NCI-H1930 (cell line): Measurements from ENCODE around the gene IL17REL.

Experiments
- DNase-seq, 2 experiments: peaks; one replicate each; lab custom pipeline; 2025; lab: John Stamatoyannopoulos, UW

Gene IL17REL

DNA sequence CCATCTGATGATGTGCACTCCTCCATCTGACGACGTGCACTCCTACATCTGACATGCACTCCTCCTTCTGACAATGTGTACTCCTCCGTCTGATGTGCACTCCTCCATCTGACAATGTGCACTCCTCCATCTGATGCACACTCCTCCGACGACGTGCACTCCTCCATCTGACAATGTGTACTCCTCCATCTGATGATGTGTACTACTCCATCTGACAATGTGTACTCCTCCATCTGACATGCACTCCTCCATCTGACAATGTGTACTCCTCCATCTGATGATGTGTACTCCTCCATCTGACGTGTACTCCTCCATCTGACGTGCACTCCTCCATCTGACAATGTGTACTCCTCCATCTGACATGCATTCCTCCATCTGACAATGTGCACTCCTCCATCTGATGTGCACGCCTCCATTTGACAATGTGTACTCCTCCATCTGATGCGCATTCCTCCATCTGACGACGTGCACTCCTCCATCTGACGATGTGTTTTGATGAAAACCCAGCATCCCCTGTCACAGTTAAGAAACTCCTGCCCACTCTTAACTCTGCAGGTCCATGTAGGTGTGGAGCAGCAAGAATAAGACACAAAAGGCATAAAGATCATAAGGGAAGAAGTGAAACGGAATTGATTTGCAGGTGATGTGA lies 9.7 kb upstream of the IL17REL start:
- no peak for DNase-seq

DNA sequence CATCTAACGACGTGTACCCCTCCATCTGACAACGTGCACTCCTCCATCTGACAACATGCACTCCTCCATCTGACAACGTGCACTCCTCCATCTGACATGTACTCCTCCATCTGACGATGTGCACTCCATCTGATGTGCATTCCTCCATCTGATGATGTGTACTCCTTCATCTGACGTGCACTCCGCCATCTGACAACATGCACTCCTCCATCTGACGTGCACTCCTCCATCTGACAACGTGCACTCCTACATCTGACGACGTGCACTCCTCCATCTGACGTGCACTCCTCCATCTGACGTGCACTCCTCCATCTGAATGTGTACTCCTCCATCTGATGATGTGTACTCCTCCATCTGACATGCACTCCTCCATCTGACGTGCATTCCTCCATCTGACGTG lies 8.0 kb upstream of the IL17REL start:
- no peak for DNase-seq

DNA sequence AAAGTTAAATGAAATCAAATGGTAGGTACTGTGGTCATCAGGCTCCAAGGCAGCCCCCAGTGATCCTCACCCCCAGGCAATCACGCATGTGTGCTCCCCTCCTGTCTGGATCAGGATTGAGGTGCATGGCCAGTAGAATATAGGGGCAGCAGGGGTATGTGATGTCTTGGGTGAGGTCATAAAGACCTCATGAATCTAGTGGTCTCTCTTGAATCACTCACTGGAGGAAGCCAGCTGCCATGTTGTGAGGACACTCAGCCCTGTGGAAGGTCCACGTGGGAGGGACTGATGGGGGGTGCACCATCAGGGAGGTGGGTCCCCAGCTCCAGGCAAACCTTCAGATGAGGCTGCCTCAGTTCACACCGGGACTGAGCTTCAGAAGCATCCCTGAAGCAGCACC lies 6.8 kb upstream of the IL17REL start:
- no peak for DNase-seq

DNA sequence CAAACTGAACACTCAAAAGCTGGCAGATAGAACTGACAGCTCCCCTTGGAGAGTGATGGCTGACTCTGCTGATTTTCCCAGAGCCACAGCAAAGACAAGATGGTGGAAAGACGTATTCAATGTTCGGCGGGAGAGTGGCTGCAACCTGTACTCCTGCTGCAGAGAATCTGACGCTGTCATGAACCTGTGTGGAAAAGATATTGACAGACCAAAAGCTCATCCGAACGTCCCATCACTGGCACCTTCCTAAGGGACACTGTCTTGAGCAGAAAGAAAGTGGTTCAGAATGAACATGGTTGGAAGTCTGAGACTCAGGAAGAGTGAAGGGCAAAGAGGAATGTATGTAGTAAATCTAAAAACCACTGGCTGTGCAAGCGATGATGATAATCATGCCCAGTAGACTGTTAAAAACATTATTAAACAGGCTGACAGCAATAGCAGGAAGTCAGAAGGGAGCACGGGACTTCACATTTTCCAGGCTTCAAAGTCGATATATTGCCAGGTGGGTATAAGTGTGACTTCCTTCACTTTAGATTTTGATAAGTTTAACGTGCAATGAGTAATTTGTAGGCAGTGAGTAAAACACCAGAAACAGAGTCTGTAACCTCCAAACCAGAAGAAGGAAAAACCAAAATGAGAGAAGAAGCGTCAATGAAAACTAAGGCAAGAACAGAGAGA lies 6.2 kb upstream of the IL17REL start:
- DNase-seq = no peak

DNA sequence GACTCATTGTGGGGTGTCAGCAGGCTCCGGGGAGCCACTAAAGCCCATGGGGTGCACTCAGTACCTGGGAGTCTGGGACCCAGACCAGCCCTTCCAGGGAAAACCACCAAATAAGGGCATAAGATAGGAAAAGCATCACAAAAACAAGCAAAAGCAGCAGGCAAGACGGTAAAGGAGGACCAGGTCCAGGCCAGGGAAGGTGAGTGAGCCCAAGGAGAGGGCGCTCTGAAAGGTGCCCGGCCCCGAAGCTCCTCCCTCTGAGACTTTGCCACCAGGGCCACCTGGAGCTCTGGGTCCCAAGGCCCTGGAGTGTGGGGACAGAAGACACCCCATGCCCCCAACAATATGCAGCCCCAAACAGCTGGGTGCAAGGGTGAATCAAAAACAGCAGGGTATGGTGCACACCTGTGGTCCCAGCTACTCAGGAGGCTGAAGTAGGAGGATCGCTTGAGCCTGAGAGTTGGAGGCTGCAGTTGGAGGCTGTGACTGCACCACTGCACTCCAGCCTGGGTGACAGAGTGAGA lies 5.2 kb upstream of the IL17REL start:
- DNase-seq = no peak

- DNase-seq = no peak
These were observed 4.6 kb upstream of the IL17REL start for GRCh38 chr22:50016988-50017700.

DNA sequence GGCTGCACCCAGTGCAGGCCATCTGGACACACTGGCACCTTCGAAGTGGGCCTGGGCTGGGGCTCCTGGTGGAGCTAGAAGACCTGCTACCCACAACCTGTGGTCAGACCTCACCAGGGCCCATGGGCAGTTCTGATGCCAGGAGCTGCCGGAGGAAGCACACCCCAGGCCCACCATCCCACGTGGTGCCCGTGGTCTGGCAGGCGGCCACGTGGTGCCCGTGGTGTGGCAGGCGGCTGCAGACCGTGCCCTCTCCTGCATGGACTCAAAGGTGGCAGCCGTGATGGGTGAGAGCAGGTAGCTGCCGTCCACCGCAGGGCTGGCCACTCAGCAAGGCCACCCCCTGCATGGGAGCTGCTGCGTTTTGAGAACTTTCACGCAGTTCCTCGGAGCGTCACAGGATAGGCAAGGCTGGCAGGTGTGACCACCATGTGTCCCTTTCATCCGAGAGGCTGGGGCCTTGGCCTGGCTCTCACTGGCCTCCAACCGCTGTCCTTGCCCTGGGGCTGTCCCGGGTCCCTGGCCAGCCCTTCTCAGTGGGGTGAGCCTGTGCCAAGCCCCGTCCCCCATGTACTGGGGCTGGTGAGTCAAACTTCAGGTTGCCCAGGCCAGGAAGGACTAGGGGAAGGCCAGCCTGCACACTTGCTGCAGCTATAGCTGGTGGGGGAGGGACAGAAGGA lies 3.9 kb upstream of the IL17REL start:
- DNase-seq = no peak

GRCh38 chr22:50015451-50016307 lies 3.1 kb upstream of the IL17REL start:
- no peak for DNase-seq

GRCh38 chr22:50014655-50015401 lies 2.3 kb upstream of the IL17REL start:
- no peak for DNase-seq

DNA sequence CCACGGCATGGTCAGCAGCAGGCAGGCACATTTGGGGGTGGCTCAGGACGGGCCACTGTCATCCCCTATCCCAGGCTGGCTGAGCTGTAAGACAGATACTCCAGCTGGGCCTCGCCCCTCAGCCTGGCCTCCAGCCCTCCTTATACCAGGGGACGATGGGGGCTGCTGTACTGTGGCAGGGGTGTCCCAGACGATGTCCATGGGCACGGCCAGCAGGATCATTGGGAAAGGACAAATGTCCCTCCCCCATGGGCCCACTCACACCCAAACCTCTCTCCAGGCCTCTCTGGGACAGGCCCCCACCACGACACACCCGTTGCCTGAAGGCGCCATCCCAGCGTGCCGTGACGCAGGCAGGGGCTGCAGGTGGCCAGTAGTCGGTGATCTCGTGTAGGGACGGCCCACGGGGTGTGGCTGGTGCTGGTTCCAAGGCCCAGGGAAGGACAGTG lies 1.5 kb upstream of the IL17REL start:
- no peak for DNase-seq

DNA sequence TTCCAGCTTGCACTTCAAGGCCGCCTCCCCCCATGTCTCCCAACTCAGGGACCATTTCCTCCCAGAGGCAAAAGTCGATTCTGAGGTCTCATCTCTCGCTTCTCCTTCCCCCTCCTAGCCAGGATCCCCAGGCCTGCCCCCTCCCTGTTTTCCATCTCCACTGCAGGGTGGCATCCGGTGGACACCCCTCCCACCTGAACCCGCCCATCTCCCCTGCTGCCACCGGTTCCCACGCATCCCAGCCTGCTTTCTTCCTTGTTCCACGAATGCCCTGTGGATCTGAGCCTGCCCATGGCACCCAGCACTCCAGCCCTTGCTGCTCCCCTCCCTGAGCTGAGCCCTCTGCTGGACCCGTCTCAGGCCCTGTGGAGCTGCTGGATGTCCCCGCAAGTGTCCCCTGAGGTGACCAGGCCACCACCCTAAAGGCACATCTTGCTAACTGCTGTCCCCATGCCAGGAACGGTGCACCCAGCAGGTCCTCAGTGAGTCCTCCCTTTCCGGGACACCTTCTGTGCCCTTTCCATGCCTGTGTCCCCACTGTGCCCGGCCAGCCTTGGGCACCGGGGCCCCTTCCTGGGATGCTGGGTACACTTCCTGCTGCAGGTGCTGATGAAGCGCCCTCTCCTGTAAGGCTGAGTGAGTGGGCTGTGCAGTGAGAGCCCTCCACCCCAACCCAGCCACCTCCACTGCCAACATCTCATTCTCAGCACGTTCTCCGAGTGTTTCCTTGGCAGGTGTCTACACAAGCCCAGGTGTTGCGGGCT lies 936 bp downstream of the IL17REL start:
- no peak for DNase-seq

GRCh38 chr22:50010676-50011446 lies 1.7 kb downstream of the IL17REL start:
- no peak for DNase-seq

- no peak for DNase-seq
These were observed 2.5 kb downstream of the IL17REL start for GRCh38 chr22:50009765-50010675.

DNA sequence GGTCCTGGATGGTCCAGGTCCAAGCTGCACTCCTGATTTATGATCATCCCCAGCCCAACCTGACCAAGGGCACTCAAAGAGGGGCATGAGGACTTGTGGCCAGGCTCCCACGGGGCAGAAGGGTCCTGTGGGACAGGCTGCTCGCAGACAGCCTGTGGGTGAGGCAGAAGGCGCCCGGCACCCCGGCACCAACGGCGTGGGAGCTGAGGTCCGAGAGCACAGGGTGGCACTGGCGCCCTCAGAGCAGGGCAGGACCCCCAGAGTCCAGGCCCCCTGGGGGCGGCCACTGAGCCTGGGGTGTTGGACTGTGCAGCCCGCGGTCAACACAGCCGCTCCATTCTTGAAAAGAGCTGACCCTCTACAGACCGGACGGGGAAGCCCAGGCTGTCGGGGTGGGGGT lies 3.3 kb downstream of the IL17REL start:
- DNase-seq = no peak

DNA sequence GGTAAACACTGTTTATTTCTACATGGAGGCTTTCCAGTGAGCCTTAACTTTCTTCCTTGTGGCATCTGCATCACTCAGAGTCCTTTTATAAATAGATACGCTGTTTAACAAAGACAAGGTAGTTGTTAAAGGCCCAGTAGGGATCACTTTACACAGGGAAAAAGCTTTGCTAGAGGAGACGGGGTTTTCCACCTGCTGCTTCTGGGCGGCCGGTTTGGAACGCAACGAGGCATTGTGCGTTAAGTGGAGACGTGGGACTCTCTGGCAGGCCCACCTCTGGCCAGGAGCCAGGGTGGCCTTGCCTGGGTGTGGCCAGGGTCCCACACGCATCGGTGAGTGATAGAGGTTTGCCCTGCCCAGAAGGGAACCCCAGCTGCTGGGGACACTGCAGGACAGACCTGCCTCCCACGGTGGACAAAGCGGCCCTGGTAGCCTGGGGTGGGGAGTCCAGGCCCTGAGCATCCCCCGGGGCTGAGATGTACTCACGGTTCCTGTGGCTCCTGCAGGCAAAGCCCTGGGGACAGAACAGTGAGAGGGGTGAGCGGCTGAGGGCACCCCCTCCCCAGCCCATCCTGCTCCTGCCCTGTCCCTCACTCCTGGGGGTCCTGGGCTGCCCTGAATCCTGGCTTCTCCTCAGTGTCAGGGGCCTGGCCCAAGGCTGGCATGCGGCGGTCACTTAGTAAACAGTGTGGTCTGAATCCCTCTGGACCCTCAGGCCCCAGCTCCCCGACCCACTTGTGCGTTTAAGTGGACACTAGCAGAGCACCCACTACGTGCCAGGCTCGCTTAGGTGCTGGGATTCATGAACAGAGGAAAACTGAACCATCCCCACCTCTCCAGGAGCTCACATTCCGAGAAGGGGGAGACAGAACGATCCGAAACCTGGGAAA lies 4.2 kb downstream of the IL17REL start:
- no peak for DNase-seq

- DNase-seq = no peak
These were observed 5.5 kb downstream of the IL17REL start for GRCh38 chr22:50007057-50007511.

- DNase-seq = no peak
These were observed 7.6 kb downstream of the IL17REL start for GRCh38 chr22:50004918-50005317.
